ENCODE measurements around the gene HOXB7.

The HOXB7 gene

DNA sequence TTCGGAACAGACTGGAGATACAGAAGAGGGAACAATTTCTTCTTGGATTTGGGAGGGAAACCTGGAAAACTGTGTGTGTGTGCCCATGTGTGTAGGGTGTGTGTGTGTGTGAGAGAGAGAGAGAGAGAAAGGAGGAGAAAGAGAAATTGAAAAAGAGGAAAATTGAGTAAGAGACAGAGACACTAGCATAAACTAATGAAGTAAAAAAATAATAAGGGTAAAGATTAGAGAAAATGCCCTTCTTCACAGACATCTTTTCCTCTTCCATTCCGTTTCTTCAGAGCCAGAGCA, 52.0 kb downstream of the HOXB7 start:
- no peak for DNase-seq
- H3K27ac ChIP-seq, result no peak overlapping the region
- H3K4me3 ChIP-seq (ENCODE audit: low read depth, low read length), result no peak overlapping the region
- in situ Hi-C loops (cut with HindIII; ENCODE audit: low pct_ligation_motif_present, low sequenced_read_pairs), result no loop called here
- TF ChIP-seq CTCF (IDR thresholded peaks at IDR 0.05; ENCODE audit: low read depth, low read length, missing control alignments), result no peak
- H3K36me3 ChIP-seq (replicated peaks), result no peaks in the 10 kb centered on the region
- peaks cover 91% of the 10 kb centered on the region for H3K27me3 ChIP-seq (replicated peaks)

DNA sequence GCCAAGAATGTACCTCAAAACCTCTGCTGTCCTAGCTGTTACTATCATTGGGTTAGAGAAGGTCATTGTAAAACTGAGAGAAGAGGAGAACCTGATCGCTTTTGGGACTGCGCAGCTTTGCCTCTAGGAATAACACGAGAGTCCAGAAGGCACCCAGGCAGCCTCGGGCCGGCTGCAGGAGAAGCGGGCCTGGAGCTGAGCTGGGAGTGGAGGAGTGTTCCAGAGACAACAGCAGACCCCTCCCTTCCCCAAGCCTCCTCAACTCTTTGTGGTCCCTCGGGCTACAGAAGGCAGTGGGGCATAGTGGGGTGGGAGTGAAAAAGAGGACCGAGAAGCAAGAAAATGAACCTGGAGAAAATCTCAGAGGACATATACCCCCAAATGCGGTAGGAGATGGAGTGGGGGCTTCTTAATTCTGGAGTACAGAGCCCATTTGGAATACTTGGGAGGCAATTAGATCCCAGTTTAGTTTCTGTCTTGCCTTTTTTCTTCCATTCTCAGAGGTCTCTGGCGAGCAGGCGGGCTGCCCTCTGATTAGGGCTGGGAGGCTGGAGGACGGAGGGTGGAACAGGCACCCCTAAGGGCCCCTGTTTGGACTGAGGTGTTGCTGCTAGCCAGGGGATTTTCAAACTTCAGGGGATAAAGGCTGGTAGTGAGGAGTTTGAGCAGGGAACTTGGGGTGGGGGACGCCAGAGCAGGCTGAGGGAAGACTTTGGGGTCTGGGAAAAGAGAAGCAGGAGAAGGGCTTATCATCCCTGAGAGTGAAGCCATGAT, 52.6 kb downstream of the HOXB7 start:
- DNase-seq, result no peak
- Histone ChIP-seq H3K27ac (no peak overlapping the region), H3K27me3 (replicated peaks) (peaks cover 90% of the 10 kb centered on the region), H3K36me3 (replicated peaks) (no peaks in the 10 kb centered on the region), H3K4me3 (ENCODE audit: low read depth, low read length) (no peak overlapping the region)
- no peak for TF ChIP-seq CTCF (IDR thresholded peaks at IDR 0.05; ENCODE audit: low read depth, low read length, missing control alignments)
- in situ Hi-C loops (cut with HindIII; ENCODE audit: low pct_ligation_motif_present, low sequenced_read_pairs), result no loop called here
